GM12801 (cell line): ENCODE data around the gene SPNS2.

ENCODE experiments used
- CTCF ChIP-seq: IDR thresholded peaks from one replicate; pipeline ENCODE4 v1.5.1; 2011; ENCODE audit warnings: control low read depth; ENCODE audit not compliant: insufficient read length; ENCODE audit errors: extremely low read depth

SPNS2 gene

DNA sequence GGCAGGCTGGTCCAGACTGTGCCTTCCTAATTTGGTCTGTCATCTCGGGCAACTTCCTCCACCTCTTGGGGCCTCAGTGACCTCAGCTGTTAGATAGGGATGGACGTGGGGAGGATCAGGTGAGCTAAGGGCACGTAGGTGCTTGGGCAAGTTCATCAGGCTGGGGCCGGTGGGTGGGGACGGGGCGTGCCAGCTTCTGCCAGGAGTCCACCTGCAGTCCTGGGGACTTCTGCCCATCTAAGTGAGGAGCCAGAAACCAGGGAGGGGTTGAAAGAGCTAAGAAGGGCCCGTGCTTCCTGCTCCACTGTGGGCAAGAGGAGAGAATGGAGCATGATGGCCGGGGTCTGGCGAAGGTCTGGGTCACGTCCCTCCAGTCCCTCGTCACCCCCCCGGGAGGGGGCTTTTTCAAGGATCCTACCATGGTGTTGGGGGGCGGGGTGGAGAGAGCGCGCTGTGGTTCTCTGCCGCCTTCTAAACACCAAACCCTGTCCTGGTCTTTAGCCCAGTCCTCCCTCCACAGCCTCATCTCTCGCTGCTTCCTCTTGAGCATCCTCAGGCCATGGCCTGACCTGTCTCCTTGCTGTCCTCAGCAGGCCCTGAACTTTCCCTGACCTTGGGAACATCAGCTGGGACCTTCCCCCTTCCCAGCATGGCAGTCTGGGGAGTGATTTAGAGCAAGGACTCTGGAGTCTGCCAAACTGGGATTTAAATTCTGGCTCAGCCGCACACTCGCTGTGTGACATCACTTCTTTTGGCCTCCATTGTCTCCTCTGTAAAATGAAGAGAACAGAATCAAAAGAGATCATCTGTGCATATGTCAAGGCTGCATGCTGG lies 21.6 kb downstream of the SPNS2 start:
- TF ChIP-seq CTCF: no peak

DNA sequence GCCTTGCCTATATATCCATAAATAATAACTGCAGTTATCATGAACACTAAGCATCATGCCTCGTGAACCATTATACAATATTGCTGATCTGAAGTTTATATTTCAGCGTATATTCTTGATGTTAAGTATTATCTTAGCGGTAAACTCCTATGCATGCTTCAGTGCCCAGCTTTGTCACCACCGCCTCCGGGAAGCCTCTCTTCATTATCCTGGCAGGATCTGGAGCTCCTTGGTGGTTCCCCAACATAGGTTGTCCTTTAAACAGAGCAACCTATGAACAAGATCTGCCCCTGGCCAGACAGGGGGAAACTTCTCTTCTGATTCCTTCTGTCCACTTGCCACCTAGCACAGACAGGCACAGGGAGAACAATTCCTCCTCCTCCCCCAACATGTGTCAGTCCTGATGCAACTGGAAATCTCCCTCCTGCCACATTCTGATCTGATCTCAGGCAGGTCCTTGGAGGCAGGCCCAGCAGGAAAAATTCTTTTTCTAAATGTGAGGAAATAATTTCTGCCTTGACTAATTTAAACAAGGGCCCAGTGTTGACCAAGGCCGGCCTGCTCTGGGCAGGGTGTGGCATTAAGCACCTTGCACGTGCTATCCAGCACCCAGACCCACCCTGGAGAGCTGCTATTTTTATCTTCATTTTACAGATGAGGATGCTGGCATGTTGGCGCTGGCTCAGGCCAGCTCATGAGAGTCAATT lies 22.4 kb downstream of the SPNS2 start:
- TF ChIP-seq CTCF: no peak

GRCh38 chr17:4522661-4523060 lies 24.0 kb downstream of the SPNS2 start:
- no peak for TF ChIP-seq CTCF

- TF ChIP-seq CTCF: no peak
Measured at GRCh38 chr17:4523946-4524345, 25.3 kb downstream of the SPNS2 start.

GRCh38 chr17:4525691-4526397 lies 27.2 kb downstream of the SPNS2 start:
- no peak for TF ChIP-seq CTCF

GRCh38 chr17:4527134-4527533 lies 28.5 kb downstream of the SPNS2 start:
- TF ChIP-seq CTCF: no peak

- no peak for TF ChIP-seq CTCF
Measured at GRCh38 chr17:4527566-4528125, 29.0 kb downstream of the SPNS2 start.
